CD4-positive, alpha-beta T cell treated with Interleukin-12 subunit alpha and Interleukin-12 subunit beta, for 1 hour (primary cell): Measurements from ENCODE around the gene STARD3.

ENCODE experiments used
- DNase-seq: peaks from one replicate; pipeline ENCODE4 v3.0.0-alpha.2; 2020

STARD3 gene

GRCh38 chr17:39604911-39605491, 31.9 kb upstream of the STARD3 start:
- no peak for DNase-seq

GRCh38 chr17:39605492-39606433, 31.2 kb upstream of the STARD3 start:
- no peak for DNase-seq

- DNase-seq, result no peak
These were observed 30.4 kb upstream of the STARD3 start for GRCh38 chr17:39606434-39607056.

- DNase-seq, result no peak
These were observed 29.7 kb upstream of the STARD3 start for GRCh38 chr17:39607057-39607850.

GRCh38 chr17:39607851-39608130, 29.2 kb upstream of the STARD3 start, which contains the start of gene NEUROD2:
NEUROD2 (minus strand) TSS chr17:39607920; CDS start chr17:39606599, 1,321 bp downstream.
- DNase-seq, result no peak

GRCh38 chr17:39608142-39608981, 28.6 kb upstream of the STARD3 start:
- DNase-seq, result no peak

- DNase-seq, result no peak
These were observed 27.4 kb upstream of the STARD3 start for GRCh38 chr17:39609416-39610025.

- no peak for DNase-seq
These were observed 25.4 kb upstream of the STARD3 start for GRCh38 chr17:39611401-39612112.

- no peak for DNase-seq
These were observed 24.6 kb upstream of the STARD3 start for GRCh38 chr17:39612291-39612894.

- DNase-seq, result no peak
These were observed 23.9 kb upstream of the STARD3 start for GRCh38 chr17:39612935-39613464.

- DNase-seq, result no peak
These were observed 22.3 kb upstream of the STARD3 start for GRCh38 chr17:39614545-39615157.

GRCh38 chr17:39615434-39615833, 21.5 kb upstream of the STARD3 start:
- no peak for DNase-seq

- no peak for DNase-seq
These were observed 19.9 kb upstream of the STARD3 start for GRCh38 chr17:39617100-39617445.

GRCh38 chr17:39617446-39618245, 19.3 kb upstream of the STARD3 start:
- DNase-seq, result peak; percentile 52

GRCh38 chr17:39618246-39618913, 18.6 kb upstream of the STARD3 start:
- no peak for DNase-seq

GRCh38 chr17:39618956-39619785, 17.8 kb upstream of the STARD3 start:
- DNase-seq, result no peak

GRCh38 chr17:39619786-39620101, 17.2 kb upstream of the STARD3 start:
- DNase-seq, result no peak
